GM23338 (cell line): ENCODE measurements around the gene BIN1. TPM values are rescaled to one million over a fixed set of nuclear protein-coding genes. Genes with fewer than 3 reads are reported as not detected.

Experiments used
- ATAC-seq: fragments of 200-7000 bp; cut with Tn5 transposase; 3 replicates; pipeline ENCODE4 v1.9.1; 2020
- DNase-seq: peaks from one replicate; pipeline ENCODE4 v3.0.0-alpha.2; 2015; ENCODE audit warnings: low spot score
- H2AFZ ChIP-seq: fragments of 200-600 bp; sonication (generic); 2 replicates; pipeline ENCODE4 v1.8.0; 2016; ENCODE audit warnings: antibody characterized with exemption, mild to moderate bottlenecking, moderate library complexity
- H3F3A ChIP-seq: fragments of 200-600 bp; sonication (generic); replicated peaks from 2 replicates; pipeline ENCODE4 v1.8.0; 2017; ENCODE audit warnings: antibody characterized with exemption, mixed run types, low read depth
- H3K27ac ChIP-seq: fragments of 200-600 bp; sonication (generic); 2 replicates; pipeline ENCODE4 v1.6.1; 2016; ENCODE audit warnings: low read depth
- H3K27me3 ChIP-seq: fragments of 200-600 bp; sonication (generic); 2 replicates; pipeline ENCODE4 v1.8.0; 2016; ENCODE audit warnings: mild to moderate bottlenecking, mixed run types, moderate library complexity; ENCODE audit not compliant: insufficient read depth
- H3K36me3 ChIP-seq: fragments of 200-600 bp; sonication (generic); 2 replicates; pipeline ENCODE4 v1.8.0; 2016; ENCODE audit warnings: mild to moderate bottlenecking; ENCODE audit not compliant: insufficient read depth
- H3K4me1 ChIP-seq: fragments of 200-600 bp; sonication (generic); 2 replicates; pipeline ENCODE4 v1.8.0; 2016; ENCODE audit warnings: mild to moderate bottlenecking, moderate library complexity; ENCODE audit not compliant: insufficient read depth
- H3K4me2 ChIP-seq: fragments of 200-600 bp; sonication (generic); 2 replicates; pipeline ENCODE4 v1.7.1; 2017; ENCODE audit warnings: mixed run types
- H3K4me3 ChIP-seq: fragments of 200-600 bp; sonication (generic); 2 replicates; pipeline ENCODE4 v1.6.1; 2016; ENCODE audit warnings: mixed run types
- H3K79me2 ChIP-seq: fragments of 200-600 bp; sonication (generic); replicated peaks from 2 replicates; pipeline ENCODE4 v1.8.0; 2017; ENCODE audit warnings: mild to moderate bottlenecking; ENCODE audit not compliant: insufficient read depth
- H3K9me2 ChIP-seq: fragments of 200-600 bp; sonication (generic); 2 replicates; pipeline ENCODE4 v1.8.0; 2017; ENCODE audit not compliant: insufficient read depth
- H4K20me1 ChIP-seq: fragments of 200-600 bp; sonication (generic); replicated peaks from 2 replicates; pipeline ENCODE4 v1.8.0; 2017; ENCODE audit warnings: mild to moderate bottlenecking; ENCODE audit not compliant: insufficient read depth
- H3K27ac Mint-ChIP-seq: 2 replicates; pipeline ENCODE4 v1.8.0; 2020; ENCODE audit warnings: inconsistent platforms, mild to moderate bottlenecking, moderate library complexity, mixed read lengths
- H3K27me3 Mint-ChIP-seq: 3 replicates; pipeline ENCODE4 v1.8.0; 2022; ENCODE audit warnings: low read depth, mild to moderate bottlenecking, moderate library complexity, mixed read lengths, inconsistent platforms; ENCODE audit not compliant: insufficient read depth, poor library complexity
- H3K36me3 Mint-ChIP-seq: 3 replicates; pipeline ENCODE4 v1.8.0; 2021; ENCODE audit warnings: low read depth, mild to moderate bottlenecking, inconsistent platforms, moderate library complexity, mixed read lengths
- H3K4me1 Mint-ChIP-seq: 3 replicates; pipeline ENCODE4 v1.8.0; 2020; ENCODE audit warnings: mild to moderate bottlenecking, inconsistent platforms, mixed read lengths
- H3K4me3 Mint-ChIP-seq: 3 replicates; pipeline ENCODE4 v1.8.0; 2021; ENCODE audit warnings: moderate library complexity, mild to moderate bottlenecking, inconsistent platforms, mixed read lengths
- H3K9me3 Mint-ChIP-seq: 3 replicates; pipeline ENCODE4 v1.8.0; 2020; ENCODE audit warnings: moderate library complexity, mild to moderate bottlenecking, inconsistent platforms, mixed read lengths
- CREB1 ChIP-seq: fragments of 250-450 bp; sonication (Bioruptor Pico); IDR thresholded peaks from 2 replicates; pipeline ENCODE4 v1.5.0; 2020; ENCODE audit warnings: low read depth, mild to moderate bottlenecking, moderate library complexity
- CTCF ChIP-seq, 2 experiments: fragments of 200-600 bp in 1 of 2; sonication (generic) in 1 of 2; conservative IDR thresholded peaks; 2 replicates each; pipeline versions ENCODE4 v1.5.1 to v1.6.1; 2016 to 2017; ENCODE audit warnings: antibody characterized with exemption in 2 of 2, low read depth in 2 of 2, mild to moderate bottlenecking in 2 of 2, moderate library complexity in 1 of 2
- ETS1 ChIP-seq: IDR thresholded peaks from 2 replicates; pipeline ENCODE4 v1.6.1; 2016; ENCODE audit warnings: antibody characterized with exemption
- EZH2 ChIP-seq: fragments of 200-600 bp; sonication (generic); IDR thresholded peaks from one replicate; pipeline ENCODE4 v1.8.0; 2017; ENCODE audit warnings: antibody characterized with exemption, mild to moderate bottlenecking, low read depth; ENCODE audit not compliant: unreplicated experiment
- EZH2phosphoT487 ChIP-seq: fragments of 200-600 bp; sonication (generic); IDR thresholded peaks from one replicate; pipeline ENCODE4 v1.8.1; 2018; ENCODE audit warnings: antibody characterized with exemption; ENCODE audit not compliant: unreplicated experiment
- JUNB ChIP-seq: IDR thresholded peaks from one replicate; pipeline ENCODE4 v1.6.1; 2016; ENCODE audit warnings: antibody characterized with exemption; ENCODE audit not compliant: unreplicated experiment
- NANOG ChIP-seq: IDR thresholded peaks from 2 replicates; pipeline ENCODE4 v1.6.1; 2016; ENCODE audit warnings: antibody characterized with exemption, borderline replicate concordance
- POLR2AphosphoS5 ChIP-seq: IDR thresholded peaks from 2 replicates; pipeline ENCODE4 v1.6.1; 2016; ENCODE audit warnings: antibody characterized with exemption, low read depth
- REST ChIP-seq: IDR thresholded peaks from one replicate; pipeline ENCODE4 v1.6.1; 2018; ENCODE audit warnings: antibody characterized with exemption; ENCODE audit not compliant: unreplicated experiment
- STAT1 ChIP-seq: IDR thresholded peaks from one replicate; pipeline ENCODE4 v1.6.1; 2016; ENCODE audit warnings: antibody characterized with exemption; ENCODE audit not compliant: unreplicated experiment
- ZNF114 ChIP-seq: fragments of 250-450 bp; sonication (Bioruptor Pico); IDR thresholded peaks from 2 replicates; pipeline ENCODE4 v1.5.0; 2020; ENCODE audit warnings: mild to moderate bottlenecking, moderate library complexity
- ZNF331 ChIP-seq: fragments of 250-450 bp; sonication (Bioruptor Pico); IDR thresholded peaks from 2 replicates; pipeline ENCODE4 v1.5.0; 2020; ENCODE audit warnings: low read depth, mild to moderate bottlenecking, moderate library complexity
- ZNF462 ChIP-seq: fragments of 250-450 bp; sonication (Bioruptor Pico); IDR thresholded peaks from 2 replicates; pipeline ENCODE4 v1.5.0; 2020; ENCODE audit warnings: mild to moderate bottlenecking, moderate library complexity
- polyA plus RNA-seq: library from polyadenylated mRNA; unstranded; fragments of >200 nt; fragmentation: Nextera tagmentation; extraction: Ambion mirVana; gene quantifications from 2 replicates; pipeline ENCODE4 v1.2.1, GENCODE V29; 2016
- total RNA-seq: library from RNA; depleted of rRNA; stranded (reverse); fragments of >200 nt; shearing (Covaris generic); gene quantifications from 2 replicates; pipeline ENCODE4 v1.2.3, GENCODE V29; 2014

BIN1 gene
- total and polyA plus RNA-seq, 2 experiments from 2014 or later: 30.1 to 56.4 TPM

- DNase-seq: peak; percentile 91
- H2AFZ ChIP-seq: peak overlapping the region; percentile 90
- peak overlapping the region; percentile 63 for H3K27ac ChIP-seq
Observed at GRCh38 chr2:127024769-127025358, 82.1 kb downstream of the BIN1 start.

More at GRCh38 chr2:127024769-127025358, 82.1 kb downstream of the BIN1 start:
- Mint-ChIP-seq H3K4me1 (peaks cover 8% of the 10 kb centered on the region), H3K27me3 (peaks cover 2% of the 10 kb centered on the region), H3K4me3 (peak overlapping the region; percentile 90), H3K36me3 (no peaks in the 10 kb centered on the region), H3K27ac (no peak overlapping the region), H3K9me3 (no peaks in the 10 kb centered on the region)
- H3K4me1 ChIP-seq: peaks cover 4% of the 10 kb centered on the region; the same call in 1 of the 2 replicates
- H3F3A ChIP-seq: 0 out of 2 replicates have a peak, but pooled peaks cover 3% of the 10 kb centered on the region
- H3K36me3 ChIP-seq: no peaks in the 10 kb centered on the region
- peak overlapping the region; percentile 78 for H3K4me2 ChIP-seq
- H3K27me3 ChIP-seq: no peaks in the 10 kb centered on the region
- peak; percentile 91 for ATAC-seq
- TF ChIP-seq ETS1 (no peak), POLR2AphosphoS5 (peak; percentile 34; the same call in 1 of the 2 replicates), CTCF (conservative IDR thresholded peaks at IDR 0.05; ENCODE audit: low read depth in 2 of 2) (peak in 1 of 2 experiments; percentile 30; a peak in 2 of 4 replicates), EZH2phosphoT487 (no peak), ZNF331 (no peak), REST (no peak), CREB1 (CRISPR knock-in tag) (no peak), JUNB (no peak), NANOG (no peak), ZNF462 (CRISPR knock-in tag) (no peak), ZNF114 (CRISPR knock-in tag) (no peak), EZH2 (no peak), STAT1 (no peak)
- H3K9me2 ChIP-seq: no peaks in the 10 kb centered on the region
- H3K4me3 ChIP-seq: peak overlapping the region; percentile 80
- H3K79me2 ChIP-seq: no peaks in the 10 kb centered on the region
- H4K20me1 ChIP-seq: no peaks in the 10 kb centered on the region
